NOMO-1 treated with dmso at 0.1 percent for 144 hours (cell line): Measurements from ENCODE around the gene MBP.

Experiments
- DNase-seq: peaks from one replicate; lab custom pipeline; 2025; ENCODE audit not compliant: unreplicated experiment; lab: John Stamatoyannopoulos, UW

The MBP gene

GRCh38 chr18:77054606-77055428 is 77.8 kb downstream of the MBP start:
- peak; percentile 95 for DNase-seq

GRCh38 chr18:77054288-77054605 is 78.3 kb downstream of the MBP start:
- peak; percentile 25 for DNase-seq

GRCh38 chr18:77053616-77054287 is 78.8 kb downstream of the MBP start:
- DNase-seq, result no peak

GRCh38 chr18:77052983-77053309 is 79.6 kb downstream of the MBP start:
- DNase-seq, result peak; percentile 40

- no peak for DNase-seq
These were observed 80.1 kb downstream of the MBP start for GRCh38 chr18:77052297-77052982.

- no peak for DNase-seq
These were observed 80.8 kb downstream of the MBP start for GRCh38 chr18:77051581-77052296.

- DNase-seq, result no peak
These were observed 82.6 kb downstream of the MBP start for GRCh38 chr18:77049938-77050337.

GRCh38 chr18:77047803-77048419 is 84.7 kb downstream of the MBP start:
- no peak for DNase-seq

- no peak for DNase-seq
These were observed 85.6 kb downstream of the MBP start for GRCh38 chr18:77046994-77047393.

GRCh38 chr18:77046409-77046808 is 86.2 kb downstream of the MBP start:
- no peak for DNase-seq

GRCh38 chr18:77045677-77046076 is 86.9 kb downstream of the MBP start:
- no peak for DNase-seq

GRCh38 chr18:77044866-77045664 is 87.5 kb downstream of the MBP start:
- DNase-seq, result no peak

- DNase-seq, result no peak
These were observed 88.9 kb downstream of the MBP start for GRCh38 chr18:77043541-77044280.

- DNase-seq, result no peak
These were observed 90.0 kb downstream of the MBP start for GRCh38 chr18:77042583-77042982.

- no peak for DNase-seq
These were observed 93.1 kb downstream of the MBP start for GRCh38 chr18:77039196-77040130.

GRCh38 chr18:77038182-77038858 is 94.3 kb downstream of the MBP start:
- DNase-seq, result no peak

- DNase-seq, result no peak
These were observed 95.0 kb downstream of the MBP start for GRCh38 chr18:77037567-77037966.
